Measurements from ENCODE around the gene EHBP1.
A peak's percentile ranks its signal among the peaks of the same experiment; 100 is the strongest.
"Not testable (repeated sequence)": the region's sequence is repeated elsewhere in the genome, so short reads cannot be mapped to it uniquely, and the experiment has no call there.

Gene EHBP1

DNA sequence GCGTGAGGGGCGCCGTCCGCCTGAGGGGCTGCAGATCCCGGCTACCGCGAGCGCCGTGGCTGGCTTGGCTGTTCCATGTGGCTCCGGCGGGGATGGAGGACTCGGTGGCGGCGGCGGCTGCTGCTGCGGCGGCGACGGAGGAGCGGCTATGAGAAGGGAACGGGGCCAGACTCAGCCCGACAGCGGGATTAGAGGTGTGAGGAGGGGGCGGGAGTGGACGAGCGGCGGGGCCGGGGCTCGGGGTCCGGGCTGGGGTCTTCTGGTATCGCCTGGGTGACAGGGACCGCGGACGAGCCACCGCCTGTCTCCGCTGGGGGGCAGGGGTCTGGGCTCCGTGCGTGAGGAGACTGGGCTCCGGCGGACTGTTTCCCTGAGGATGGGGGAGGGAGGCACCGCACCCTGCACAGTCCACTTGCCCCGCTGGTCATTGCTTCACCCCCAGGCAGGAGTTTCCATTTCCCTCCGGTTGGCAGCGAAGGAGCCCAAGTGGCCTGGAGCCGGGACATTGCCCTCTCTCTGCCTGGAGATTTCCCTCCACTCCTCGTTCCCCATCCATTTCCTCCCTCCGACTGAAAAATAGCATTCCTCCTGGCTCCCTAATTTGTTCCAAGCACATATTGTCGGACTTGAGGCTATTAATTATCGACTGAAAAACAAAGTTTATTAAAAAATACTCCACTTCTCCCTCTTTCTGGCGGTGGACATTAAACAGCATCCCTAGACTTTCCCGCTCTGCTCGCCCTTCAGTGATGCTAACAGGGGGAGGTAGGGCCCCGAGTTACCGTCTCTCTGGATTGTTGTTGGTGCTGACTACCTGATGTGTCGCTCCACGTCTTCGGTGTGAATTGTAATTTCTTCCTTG lies 577 bp downstream of the EHBP1 start:
- no peak for DNase-seq

GRCh38 chr2:62706721-62707521 lies 1.4 kb downstream of the EHBP1 start:
- DNase-seq = no peak

- no peak for DNase-seq
Observed at GRCh38 chr2:62708751-62709150, 3.2 kb downstream of the EHBP1 start.

DNA sequence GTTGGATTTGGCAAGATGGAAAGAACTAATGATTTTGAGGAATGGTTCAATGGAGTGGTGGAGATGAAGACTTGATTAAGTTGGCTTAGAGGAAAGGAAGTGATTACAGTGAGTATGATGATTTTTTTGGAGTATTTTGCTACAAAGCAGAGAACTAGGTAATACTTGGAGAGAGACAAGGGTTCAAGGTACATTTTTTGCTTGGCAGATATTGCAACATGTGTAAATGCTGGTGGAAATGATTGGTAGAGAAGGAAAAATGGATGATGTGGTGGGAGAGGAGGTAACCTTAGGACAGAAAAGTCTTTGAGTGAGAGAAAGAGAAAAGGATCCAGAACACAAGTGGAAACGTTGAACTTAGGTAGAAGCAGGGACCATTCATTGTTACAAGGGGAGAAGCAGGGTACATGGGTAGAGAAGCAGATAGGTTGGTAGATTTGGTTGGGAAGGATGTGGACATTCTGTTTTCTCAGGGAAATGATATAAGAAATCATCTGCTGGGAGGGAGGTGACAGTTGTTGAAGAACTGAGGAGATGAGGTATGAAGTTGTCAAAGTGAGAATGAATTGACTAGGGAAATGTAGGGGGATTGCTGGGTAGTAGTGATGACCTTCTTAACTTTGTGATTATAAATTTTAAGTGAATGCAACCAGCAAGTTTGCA lies 6.5 kb downstream of the EHBP1 start:
- no peak for DNase-seq

DNA sequence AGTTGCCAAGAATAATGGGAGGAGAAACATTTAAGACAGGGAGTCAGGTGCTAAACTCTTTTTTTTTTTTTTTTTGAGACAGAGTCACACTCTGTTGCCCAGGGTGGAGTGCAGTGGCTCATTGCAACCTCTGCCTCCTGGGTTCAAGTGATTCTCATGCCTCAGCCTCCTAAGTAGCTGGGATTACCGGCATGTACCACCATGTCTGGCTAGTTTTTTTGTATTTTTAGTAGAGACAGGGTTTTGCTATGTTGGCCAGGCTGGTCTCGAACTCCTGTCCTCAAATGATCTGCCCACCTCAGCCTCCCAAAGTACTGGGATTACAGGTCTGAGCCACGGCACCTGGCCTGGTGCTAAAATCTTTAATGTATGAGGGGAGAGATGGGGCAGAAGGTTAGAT lies 7.7 kb downstream of the EHBP1 start:
- DNase-seq = not testable (repeated sequence)

DNA sequence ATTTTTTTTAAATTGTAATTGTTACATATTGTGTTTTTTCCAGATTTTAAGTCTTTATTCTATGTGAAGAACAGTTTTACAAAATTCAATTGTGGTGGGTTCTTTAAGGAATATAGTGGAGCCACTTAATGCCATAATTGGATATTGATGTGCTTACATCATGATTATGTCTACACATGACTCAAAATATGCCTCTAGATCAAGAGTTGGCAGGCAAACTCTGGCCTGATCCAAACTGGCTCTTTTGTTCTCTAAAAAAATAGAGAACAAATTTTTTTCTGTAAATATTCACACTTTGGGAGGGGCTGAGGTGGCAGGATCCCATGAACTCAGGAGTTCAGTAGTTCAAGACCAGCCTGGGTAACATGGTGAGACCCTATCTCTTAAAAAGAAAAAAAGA lies 8.3 kb downstream of the EHBP1 start:
- DNase-seq = no peak

- DNase-seq = no peak
Observed at GRCh38 chr2:62716768-62717167, 11.3 kb downstream of the EHBP1 start.

DNA sequence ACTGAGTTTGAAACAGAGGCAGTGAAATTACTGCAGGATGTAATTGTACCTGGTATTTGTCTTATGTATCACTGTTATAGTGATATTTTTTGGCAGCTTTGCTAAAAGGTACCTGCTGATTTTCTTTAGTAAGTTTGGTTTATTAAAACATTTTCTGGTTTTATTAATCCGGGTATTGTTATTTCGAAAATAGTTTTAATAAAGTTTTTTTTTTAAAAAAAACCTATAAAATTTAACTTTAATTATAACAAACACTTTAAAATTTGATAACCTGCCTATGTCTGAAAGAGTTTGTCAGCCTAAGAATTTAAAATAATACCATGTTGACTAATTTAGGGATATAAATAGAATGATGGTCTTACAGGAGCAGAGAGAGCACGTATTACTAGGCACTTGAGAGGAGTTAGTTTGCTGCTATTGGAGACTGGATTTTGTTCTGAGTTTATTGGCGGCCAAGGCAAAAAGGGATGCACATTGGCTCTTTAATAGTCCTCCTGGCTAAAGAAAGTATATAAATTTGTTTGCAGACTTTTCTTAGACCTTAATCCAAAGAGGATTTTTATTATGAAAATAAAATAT lies 12.1 kb downstream of the EHBP1 start:
- DNase-seq = no peak

- no peak for DNase-seq
Observed at GRCh38 chr2:62718225-62718822, 12.8 kb downstream of the EHBP1 start.

- DNase-seq = no peak
Observed at GRCh38 chr2:62719757-62720156, 14.2 kb downstream of the EHBP1 start.

- DNase-seq = no peak
Observed at GRCh38 chr2:62722679-62723078, 17.2 kb downstream of the EHBP1 start.

GRCh38 chr2:62723253-62723652 lies 17.7 kb downstream of the EHBP1 start:
- no peak for DNase-seq

DNA sequence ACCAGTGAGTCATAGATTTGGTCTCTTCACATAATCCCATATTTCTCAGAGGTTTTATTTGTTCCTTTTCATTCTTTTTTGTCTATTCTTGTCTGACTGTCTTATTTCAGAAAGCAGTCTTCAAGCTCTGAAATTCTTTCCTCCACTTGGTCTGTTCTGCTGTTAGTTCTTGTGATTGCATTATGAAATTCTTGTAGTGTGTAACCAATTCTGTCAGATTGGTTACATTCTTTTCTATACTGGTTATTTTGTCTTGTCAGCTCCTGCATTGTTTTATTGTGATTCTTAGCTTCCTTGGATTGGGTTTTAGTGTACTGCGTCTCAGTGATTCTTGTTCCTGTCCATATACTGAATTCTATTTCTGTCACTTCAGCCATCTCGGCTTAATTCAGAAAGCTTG lies 18.6 kb downstream of the EHBP1 start:
- no peak for DNase-seq

GRCh38 chr2:62724886-62725711 lies 19.6 kb downstream of the EHBP1 start:
- peak in 2 of 5 donors; percentile 9 to 14 for DNase-seq

DNA sequence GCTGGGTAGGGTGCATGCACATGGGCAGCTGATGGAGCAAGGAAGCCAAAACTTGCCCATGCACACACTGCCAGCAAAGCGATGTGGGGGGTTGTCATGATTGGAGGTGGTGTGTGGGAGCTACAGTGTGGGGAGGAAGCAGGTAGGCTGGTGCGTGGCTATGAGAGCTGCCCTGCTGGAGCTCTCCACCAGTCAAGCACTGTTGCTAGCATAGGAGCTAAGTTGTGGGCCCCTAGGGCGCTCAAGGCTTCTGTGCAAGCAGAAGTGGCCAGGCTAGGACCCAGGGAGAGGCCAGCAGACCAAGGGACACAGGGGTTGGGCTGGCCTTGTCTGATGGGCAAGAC lies 20.2 kb downstream of the EHBP1 start:
- DNase-seq = no peak

DNA sequence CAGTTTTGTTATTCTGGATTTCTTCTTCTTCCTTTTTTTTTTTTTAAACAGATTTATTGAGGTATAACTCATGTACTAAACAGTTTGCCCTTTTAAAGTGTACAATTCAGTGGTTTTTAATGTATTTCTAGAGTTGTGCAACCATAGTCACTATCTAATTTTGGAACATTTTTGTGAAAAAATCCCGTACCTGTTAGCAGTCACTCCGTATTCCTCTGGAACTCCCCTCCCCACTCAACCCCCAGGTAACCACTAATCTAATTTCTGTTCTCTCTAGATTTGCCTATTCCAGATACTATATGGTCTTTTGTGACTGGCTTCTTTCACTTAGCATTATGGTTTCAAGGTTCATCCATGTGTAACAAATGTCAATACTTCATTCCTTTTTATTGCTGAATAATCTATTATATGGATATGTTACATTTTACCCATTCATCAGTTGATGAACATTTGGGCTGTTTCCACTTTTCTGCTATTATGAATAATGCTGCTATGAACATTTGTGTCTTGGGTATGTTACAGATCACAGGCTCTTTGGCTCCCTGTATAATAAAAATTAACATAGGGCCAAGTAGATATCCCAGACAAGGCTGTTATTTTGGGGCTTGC lies 21.9 kb downstream of the EHBP1 start:
- DNase-seq = no peak

GRCh38 chr2:62727876-62728566 lies 22.5 kb downstream of the EHBP1 start:
- DNase-seq = no peak

GRCh38 chr2:62731275-62731674 lies 25.8 kb downstream of the EHBP1 start:
- no peak for DNase-seq

GRCh38 chr2:62732262-62732777 lies 26.8 kb downstream of the EHBP1 start:
- no peak for DNase-seq

GRCh38 chr2:62733546-62733945 lies 28.0 kb downstream of the EHBP1 start:
- no peak for DNase-seq
